ENCODE results near the gene AGTPBP1.

The AGTPBP1 gene

GRCh38 chr9:85685081-85685480 is 56.7 kb downstream of the AGTPBP1 start:
- no peak overlapping the region for H3K27ac ChIP-seq (ENCODE audit: low read length)
- H3K4me3 ChIP-seq (ENCODE audit: low read length), result no peak overlapping the region
- H3K9me3 ChIP-seq (replicated peaks; ENCODE audit: insufficient read depth, low read length), result no peaks in the 10 kb centered on the region
- DNase-seq, result no peak
- H3F3A ChIP-seq (ENCODE audit: insufficient read depth, low read length), result no peaks in the 10 kb centered on the region
- H3K9me2 ChIP-seq (replicated peaks; ENCODE audit: insufficient read depth, low read length), result no peaks in the 10 kb centered on the region
- no peak overlapping the region for H3K9ac ChIP-seq (ENCODE audit: low read length)
- H2AFZ ChIP-seq (ENCODE audit: low read length), result no peak overlapping the region
- no peaks in the 10 kb centered on the region for H3K27me3 ChIP-seq (replicated peaks; ENCODE audit: insufficient read depth, low read length)
- H3K36me3 ChIP-seq (replicated peaks; ENCODE audit: insufficient read depth, low read length), result 0 out of 2 replicates have a peak, but pooled peaks cover 3% of the 10 kb centered on the region
- H4K20me1 ChIP-seq (ENCODE audit: insufficient read depth, low read length), result no peaks in the 10 kb centered on the region
- H3K4me2 ChIP-seq (ENCODE audit: low read depth, low read length), result no peak overlapping the region
- H3K4me1 ChIP-seq (ENCODE audit: low read length), result no peaks in the 10 kb centered on the region
- H3K79me2 ChIP-seq (ENCODE audit: low read length), result no peaks in the 10 kb centered on the region; the same call in 1 of the 2 replicates
- TF ChIP-seq EZH2phosphoT487 (IDR thresholded peaks at IDR 0.05; ENCODE audit: low read length) (no peak), CTCF (IDR thresholded peaks at IDR 0.05; ENCODE audit: low read length) (no peak), EZH2 (optimal IDR thresholded peaks at IDR 0.05; ENCODE audit: low read depth, low read length) (no peak)

GRCh38 chr9:85676790-85677189 is 65.0 kb downstream of the AGTPBP1 start:
- Histone ChIP-seq H3K4me2 (ENCODE audit: low read depth, low read length) (no peak overlapping the region), H3K4me1 (ENCODE audit: low read length) (no peaks in the 10 kb centered on the region; the same call in 1 of the 2 replicates), H3K79me2 (ENCODE audit: low read length) (no peaks in the 10 kb centered on the region), H3F3A (ENCODE audit: insufficient read depth, low read length) (no peaks in the 10 kb centered on the region), H4K20me1 (ENCODE audit: insufficient read depth, low read length) (0 out of 2 replicates have a peak, but pooled peaks cover 3% of the 10 kb centered on the region), H3K9me3 (replicated peaks; ENCODE audit: insufficient read depth, low read length) (no peaks in the 10 kb centered on the region), H3K4me3 (ENCODE audit: low read length) (no peak overlapping the region), H3K36me3 (replicated peaks; ENCODE audit: insufficient read depth, low read length) (0 out of 2 replicates have a peak, but pooled peaks cover 3% of the 10 kb centered on the region), H3K27ac (ENCODE audit: low read length) (no peak overlapping the region), H3K27me3 (replicated peaks; ENCODE audit: insufficient read depth, low read length) (no peaks in the 10 kb centered on the region), H3K9me2 (replicated peaks; ENCODE audit: insufficient read depth, low read length) (no peaks in the 10 kb centered on the region), H3K9ac (ENCODE audit: low read length) (no peak overlapping the region), H2AFZ (ENCODE audit: low read length) (no peak overlapping the region)
- TF ChIP-seq EZH2 (optimal IDR thresholded peaks at IDR 0.05; ENCODE audit: low read depth, low read length) (no peak), CTCF (IDR thresholded peaks at IDR 0.05; ENCODE audit: low read length) (no peak), EZH2phosphoT487 (IDR thresholded peaks at IDR 0.05; ENCODE audit: low read length) (no peak)
- DNase-seq, result no peak

- Histone ChIP-seq H3K9ac (ENCODE audit: low read length) (no peak overlapping the region), H3F3A (ENCODE audit: insufficient read depth, low read length) (no peaks in the 10 kb centered on the region), H3K27me3 (replicated peaks; ENCODE audit: insufficient read depth, low read length) (no peaks in the 10 kb centered on the region), H3K4me1 (ENCODE audit: low read length) (peaks cover 9% of the 10 kb centered on the region; the same call in 1 of the 2 replicates), H3K36me3 (replicated peaks; ENCODE audit: insufficient read depth, low read length) (no peaks in the 10 kb centered on the region; the same call in 1 of the 2 replicates), H3K9me3 (replicated peaks; ENCODE audit: insufficient read depth, low read length) (no peaks in the 10 kb centered on the region), H2AFZ (ENCODE audit: low read length) (no peak overlapping the region), H3K4me3 (ENCODE audit: low read length) (no peak overlapping the region), H3K79me2 (ENCODE audit: low read length) (no peaks in the 10 kb centered on the region), H3K9me2 (replicated peaks; ENCODE audit: insufficient read depth, low read length) (no peaks in the 10 kb centered on the region), H3K4me2 (ENCODE audit: low read depth, low read length) (no peak overlapping the region), H4K20me1 (ENCODE audit: insufficient read depth, low read length) (no peaks in the 10 kb centered on the region), H3K27ac (ENCODE audit: low read length) (no peak overlapping the region)
- TF ChIP-seq CTCF (IDR thresholded peaks at IDR 0.05; ENCODE audit: low read length) (no peak), EZH2phosphoT487 (IDR thresholded peaks at IDR 0.05; ENCODE audit: low read length) (no peak), EZH2 (optimal IDR thresholded peaks at IDR 0.05; ENCODE audit: low read depth, low read length) (no peak)
- DNase-seq, result no peak
Measured at GRCh38 chr9:85667374-85667773, 74.4 kb downstream of the AGTPBP1 start.

Measured in MM.1S (cell line).